Measurements from ENCODE around the gene ZNF764.
"Not testable (repeated sequence)": the region's sequence is repeated elsewhere in the genome, so short reads cannot be mapped to it uniquely, and the experiment has no call there.

The ZNF764 gene

GRCh38 chr16:30548416-30549253 lies 9.5 kb downstream of the ZNF764 start:
- DNase-seq (ENCODE audit: low read depth): no peak

GRCh38 chr16:30546115-30546514 lies 12.1 kb downstream of the ZNF764 start:
- no peak for DNase-seq (ENCODE audit: low read depth)

- DNase-seq (ENCODE audit: low read depth): no peak
Measured at GRCh38 chr16:30543067-30543466, 15.1 kb downstream of the ZNF764 start.

- DNase-seq (ENCODE audit: low read depth): no peak
Measured at GRCh38 chr16:30541502-30542329, 16.5 kb downstream of the ZNF764 start.

- DNase-seq (ENCODE audit: low read depth): not testable (repeated sequence)
Measured at GRCh38 chr16:30540916-30541464, 17.2 kb downstream of the ZNF764 start.

GRCh38 chr16:30539986-30540526 lies 18.1 kb downstream of the ZNF764 start:
- not testable (repeated sequence) for DNase-seq (ENCODE audit: low read depth)

GRCh38 chr16:30539000-30539964 lies 18.9 kb downstream of the ZNF764 start:
- DNase-seq (ENCODE audit: low read depth): no peak

GRCh38 chr16:30536391-30537024 lies 21.7 kb downstream of the ZNF764 start:
- DNase-seq (ENCODE audit: low read depth): not testable (repeated sequence)

GRCh38 chr16:30535777-30536190 lies 22.4 kb downstream of the ZNF764 start:
- DNase-seq (ENCODE audit: low read depth): peak; percentile 41

GRCh38 chr16:30535106-30535776 lies 22.9 kb downstream of the ZNF764 start:
- DNase-seq (ENCODE audit: low read depth): no peak

GRCh38 chr16:30534368-30535105 lies 23.6 kb downstream of the ZNF764 start, which contains the start of gene ZNF747:
TSS of gene ZNF747 (minus strand) at chr16:30534858. CDS start at chr16:30534679, 179 bp downstream.
- peak; percentile 87 for DNase-seq (ENCODE audit: low read depth)

GRCh38 chr16:30533748-30534367 lies 24.3 kb downstream of the ZNF764 start:
- no peak for DNase-seq (ENCODE audit: low read depth)

- DNase-seq (ENCODE audit: low read depth): no peak
Measured at GRCh38 chr16:30533146-30533522, 25.0 kb downstream of the ZNF764 start.

GRCh38 chr16:30532285-30533145 lies 25.7 kb downstream of the ZNF764 start:
- DNase-seq (ENCODE audit: low read depth): no peak

- DNase-seq (ENCODE audit: low read depth): no peak
Measured at GRCh38 chr16:30530163-30531037, 27.8 kb downstream of the ZNF764 start.

- no peak for DNase-seq (ENCODE audit: low read depth)
Measured at GRCh38 chr16:30528799-30529457, 29.2 kb downstream of the ZNF764 start.
